Measurements from ENCODE around the gene NASP.
A peak's percentile ranks its signal among the peaks of the same experiment; 100 is the strongest.

The NASP gene

GRCh38 chr1:45583666-45584350, at the start of gene NASP:
Gene NASP (plus strand): TSS chr1:45584041. CDS start chr1:45584147, 106 bp downstream.
- Histone ChIP-seq H3K4me1 (ENCODE audit: low read depth, poor library complexity, severe bottlenecking) (peaks cover 27% of the 10 kb centered on the region), H3K4me2 (peak within 1 kb of the TSS; percentile 99), H3K27ac (peak within 1 kb of the TSS; percentile 89), H3K4me3 (IDR thresholded peaks at IDR 0.05; ENCODE audit: insufficient read depth, low read depth, low read length) (peak within 1 kb of the TSS; percentile 78), H4K20me1 (ENCODE audit: insufficient read depth) (peaks cover 25% of the 10 kb centered on the region), H2AFZ (ENCODE audit: low read depth) (peak within 1 kb of the TSS; percentile 86), H3K79me2 (ENCODE audit: insufficient read depth, low read depth) (peaks cover 43% of the 10 kb centered on the region), H3K36me3 (ENCODE audit: insufficient read depth) (no peaks in the 10 kb centered on the region), H3K9ac (peak within 1 kb of the TSS; percentile 95), H3K27me3 (ENCODE audit: insufficient read depth, low read depth) (no peaks in the 10 kb centered on the region)
- peak; percentile 30; the same call in 1 of the 2 replicates for TF ChIP-seq CTCF (conservative IDR thresholded peaks at IDR 0.05; ENCODE audit: low read depth, low read length)

GRCh38 chr1:45535988-45536766, 47.7 kb upstream of the NASP start:
- Histone ChIP-seq H3K36me3 (ENCODE audit: insufficient read depth) (no peaks in the 10 kb centered on the region), H3K27me3 (ENCODE audit: insufficient read depth, low read depth) (no peaks in the 10 kb centered on the region), H3K4me1 (ENCODE audit: low read depth, poor library complexity, severe bottlenecking) (no peaks in the 10 kb centered on the region), H2AFZ (ENCODE audit: low read depth) (no peak overlapping the region), H3K27ac (no peak overlapping the region), H3K79me2 (ENCODE audit: insufficient read depth, low read depth) (no peaks in the 10 kb centered on the region), H3K9ac (no peak overlapping the region), H4K20me1 (ENCODE audit: insufficient read depth) (no peaks in the 10 kb centered on the region), H3K4me3 (IDR thresholded peaks at IDR 0.05; ENCODE audit: insufficient read depth, low read depth, low read length) (no peak overlapping the region), H3K4me2 (no peak overlapping the region)
- TF ChIP-seq CTCF (conservative IDR thresholded peaks at IDR 0.05; ENCODE audit: low read depth, low read length) = no peak

- Histone ChIP-seq H3K4me3 (IDR thresholded peaks at IDR 0.05; ENCODE audit: insufficient read depth, low read depth, low read length) (no peak overlapping the region), H2AFZ (ENCODE audit: low read depth) (no peak overlapping the region), H3K27me3 (ENCODE audit: insufficient read depth, low read depth) (no peaks in the 10 kb centered on the region)
Observed at GRCh38 chr1:45536886-45537285, 47.0 kb upstream of the NASP start.

GRCh38 chr1:45541193-45541592, 42.6 kb upstream of the NASP start:
- no peaks in the 10 kb centered on the region for H3K79me2 ChIP-seq (ENCODE audit: insufficient read depth, low read depth)
- no peaks in the 10 kb centered on the region for H4K20me1 ChIP-seq (ENCODE audit: insufficient read depth)
- no peaks in the 10 kb centered on the region for H3K36me3 ChIP-seq (ENCODE audit: insufficient read depth)
- no peak overlapping the region for H3K4me2 ChIP-seq
- H3K4me1 ChIP-seq (ENCODE audit: low read depth, poor library complexity, severe bottlenecking) = no peaks in the 10 kb centered on the region
- no peak for TF ChIP-seq CTCF (conservative IDR thresholded peaks at IDR 0.05; ENCODE audit: low read depth, low read length)
- no peak overlapping the region for H3K4me3 ChIP-seq (IDR thresholded peaks at IDR 0.05; ENCODE audit: insufficient read depth, low read depth, low read length)
- H3K27ac ChIP-seq = no peak overlapping the region
- H3K9ac ChIP-seq = no peak overlapping the region
- H3K27me3 ChIP-seq (ENCODE audit: insufficient read depth, low read depth) = no peaks in the 10 kb centered on the region
- no peak overlapping the region for H2AFZ ChIP-seq (ENCODE audit: low read depth)

More at GRCh38 chr1:45536886-45537285, 47.0 kb upstream of the NASP start:
- Histone ChIP-seq H3K36me3 (ENCODE audit: insufficient read depth) (no peaks in the 10 kb centered on the region), H3K79me2 (ENCODE audit: insufficient read depth, low read depth) (no peaks in the 10 kb centered on the region), H3K9ac (no peak overlapping the region), H3K4me2 (no peak overlapping the region), H3K4me1 (ENCODE audit: low read depth, poor library complexity, severe bottlenecking) (no peaks in the 10 kb centered on the region), H4K20me1 (ENCODE audit: insufficient read depth) (no peaks in the 10 kb centered on the region), H3K27ac (no peak overlapping the region)
- no peak for TF ChIP-seq CTCF (conservative IDR thresholded peaks at IDR 0.05; ENCODE audit: low read depth, low read length)
